CD4-positive, alpha-beta T cell treated with Interleukin-12 subunit alpha and Interleukin-12 subunit beta, for 1 hour (primary cell): Measurements from ENCODE around the gene TWIST2.

Experiments
- DNase-seq: peaks from one replicate; pipeline ENCODE4 v3.0.0-alpha.2; 2020

The TWIST2 gene

GRCh38 chr2:238874330-238875050 lies 26.6 kb downstream of the TWIST2 start:
- DNase-seq: no peak

GRCh38 chr2:238875101-238875470 lies 27.2 kb downstream of the TWIST2 start:
- no peak for DNase-seq

GRCh38 chr2:238875471-238876231 lies 27.8 kb downstream of the TWIST2 start:
- DNase-seq: no peak

GRCh38 chr2:238876232-238876630 lies 28.3 kb downstream of the TWIST2 start:
- no peak for DNase-seq

GRCh38 chr2:238878051-238878735 lies 30.3 kb downstream of the TWIST2 start:
- DNase-seq: no peak

GRCh38 chr2:238879043-238879442 lies 31.2 kb downstream of the TWIST2 start:
- DNase-seq: no peak

GRCh38 chr2:238879621-238880377 lies 31.9 kb downstream of the TWIST2 start:
- no peak for DNase-seq

GRCh38 chr2:238881353-238882081 lies 33.6 kb downstream of the TWIST2 start:
- DNase-seq: no peak

GRCh38 chr2:238882082-238882755 lies 34.3 kb downstream of the TWIST2 start:
- DNase-seq: no peak

GRCh38 chr2:238883421-238883901 lies 35.6 kb downstream of the TWIST2 start:
- DNase-seq: no peak

- DNase-seq: no peak
Observed at GRCh38 chr2:238884122-238884811, 36.4 kb downstream of the TWIST2 start.

- DNase-seq: no peak
Observed at GRCh38 chr2:238884812-238885408, 37.0 kb downstream of the TWIST2 start.

GRCh38 chr2:238886453-238887094 lies 38.7 kb downstream of the TWIST2 start:
- no peak for DNase-seq

GRCh38 chr2:238887616-238888015 lies 39.7 kb downstream of the TWIST2 start:
- no peak for DNase-seq

GRCh38 chr2:238888781-238889180 lies 40.9 kb downstream of the TWIST2 start:
- no peak for DNase-seq

GRCh38 chr2:238890131-238890530 lies 42.2 kb downstream of the TWIST2 start:
- DNase-seq: no peak

GRCh38 chr2:238890618-238891456 lies 43.0 kb downstream of the TWIST2 start:
- DNase-seq: no peak

- DNase-seq: no peak
Observed at GRCh38 chr2:238891457-238892203, 43.7 kb downstream of the TWIST2 start.

- DNase-seq: no peak
Observed at GRCh38 chr2:238892204-238892500, 44.3 kb downstream of the TWIST2 start.
